H1 (cell line): Measurements from ENCODE around the gene FADS2. TPM values are rescaled to one million over a fixed set of nuclear protein-coding genes. Genes with fewer than 3 reads are reported as not detected.

ENCODE experiments used
- CTCF ChIA-PET: fragments of 300-600 bp; sonication (Branson Sonifier 250); formaldehyde crosslinking; loops from one replicate; lab custom pipeline; 2021; ENCODE audit not compliant: partially characterized antibody; lab: Charles Lee
- POLR2A ChIA-PET: fragments of 300-600 bp; sonication (Branson Sonifier 250); formaldehyde crosslinking; loops from one replicate; lab custom pipeline; 2021; ENCODE audit warnings: inconsistent platforms; ENCODE audit not compliant: partially characterized antibody; lab: Charles Lee
- DNase-seq, 2 experiments: peaks; one replicate each; pipeline versions ENCODE4 v3.0.0 to v3.0.0-alpha.2; 2010 to 2022; ENCODE audit warnings: low spot score in 2 of 2, low read depth in 1 of 2, mixed read lengths in 1 of 2
- FAIRE-seq: peaks from 2 replicates; lab custom pipeline; 2011; peaks lifted over from hg19 to GRCh38; lab: Jason Lieb, UNC
- H2AFZ ChIP-seq: 2 replicates; pipeline ENCODE4 v1.8.1; 2012; ENCODE audit warnings: low read length, inconsistent platforms
- H2AK5ac ChIP-seq: 2 replicates; pipeline ENCODE4 v1.6.1; 2013; ENCODE audit warnings: low read depth, low read length
- H2BK120ac ChIP-seq: replicated peaks from 2 replicates; pipeline ENCODE3; 2013; ENCODE audit warnings: low read depth, low read length, inconsistent platforms
- H2BK12ac ChIP-seq: 2 replicates; pipeline ENCODE4 v1.6.1; 2013; ENCODE audit warnings: low read depth, low read length
- H2BK15ac ChIP-seq: 2 replicates; pipeline ENCODE4 v1.6.1; 2013; ENCODE audit warnings: low read length
- H2BK20ac ChIP-seq: 2 replicates; pipeline ENCODE4 v1.6.1; 2013; ENCODE audit warnings: low read length
- H2BK5ac ChIP-seq: 2 replicates; pipeline ENCODE4 v1.6.1; 2013; ENCODE audit warnings: low read depth, low read length
- H3K14ac ChIP-seq: 2 replicates; pipeline ENCODE4 v1.6.1; 2013; ENCODE audit warnings: inconsistent platforms; ENCODE audit not compliant: insufficient read length
- H3K18ac ChIP-seq: 2 replicates; pipeline ENCODE4 v1.6.1; 2013; ENCODE audit warnings: low read length; ENCODE audit errors: extremely low read depth
- H3K23ac ChIP-seq: 2 replicates; pipeline ENCODE4 v1.6.1; 2013; ENCODE audit warnings: inconsistent platforms; ENCODE audit not compliant: insufficient read length
- H3K23me2 ChIP-seq: 2 replicates; pipeline ENCODE4 v1.6.1; 2013; ENCODE audit warnings: low read depth, low read length
- H3K27ac ChIP-seq: 2 replicates; pipeline ENCODE4 v1.6.1; 2011; ENCODE audit warnings: low read depth, low read length, inconsistent platforms
- H3K27me3 ChIP-seq, 4 experiments: replicated peaks in 1 of 4; 1 replicate in 1 of 4; 2 replicates in 3 of 4; pipeline versions ENCODE4 v1.6.1 to v1.8.1; 2011 to 2013; ENCODE audit warnings: low read length in 3 of 4, mild to moderate bottlenecking in 3 of 4, inconsistent platforms in 2 of 4, mixed read lengths in 2 of 4, moderate library complexity in 1 of 4; ENCODE audit not compliant: control insufficient read depth in 3 of 4, insufficient read depth in 3 of 4; ENCODE audit errors: extremely low read depth in 1 of 4
- H3K36me3 ChIP-seq, 4 experiments: 2 replicates each; pipeline versions ENCODE4 v1.6.1 to v1.8.1; 2011 to 2013; ENCODE audit warnings: mild to moderate bottlenecking in 4 of 4, low read length in 3 of 4, moderate library complexity in 2 of 4, control low read depth in 1 of 4, inconsistent platforms in 1 of 4; ENCODE audit not compliant: insufficient read depth in 4 of 4, control insufficient read depth in 2 of 4
- H3K4ac ChIP-seq: replicated peaks from 2 replicates; pipeline ENCODE3; 2013; ENCODE audit warnings: low read length, low read depth, mixed read lengths, inconsistent platforms; ENCODE audit not compliant: insufficient read length
- H3K4me1 ChIP-seq, 4 experiments: replicated peaks in 1 of 4; 1 replicate in 1 of 4; 2 replicates in 3 of 4; pipeline versions ENCODE4 v1.6.1 to v1.8.1; 2011 to 2013; ENCODE audit warnings: low read length in 3 of 4, inconsistent platforms in 2 of 4, mixed read lengths in 1 of 4; ENCODE audit not compliant: insufficient read depth in 4 of 4, control insufficient read depth in 3 of 4
- H3K4me2 ChIP-seq, 2 experiments: 2 replicates each; pipeline versions ENCODE4 v1.6.1 to v1.8.1; 2011 to 2013; ENCODE audit warnings: low read depth in 2 of 2, low read length in 2 of 2, control low read depth in 1 of 2, inconsistent platforms in 1 of 2, mild to moderate bottlenecking in 1 of 2; ENCODE audit not compliant: insufficient read depth in 1 of 2
- H3K4me3 ChIP-seq, 4 experiments: fragments of 200-600, 300-600 bp in 1 of 4; sonication (generic), shearing (Covaris generic), sonication (Bioruptor Twin) in 1 of 4; 2 replicates each; pipeline versions ENCODE4 v1.5.1 to v1.8.1; 2011 to 2016; ENCODE audit warnings: low read length in 4 of 4, low read depth in 3 of 4, control low read depth in 2 of 4, inconsistent platforms in 2 of 4, mild to moderate bottlenecking in 2 of 4, mixed read lengths in 1 of 4, moderate library complexity in 1 of 4; ENCODE audit not compliant: insufficient read depth in 2 of 4; ENCODE audit errors: extremely low read depth in 1 of 4
- H3K56ac ChIP-seq: replicated peaks from 2 replicates; pipeline ENCODE3; 2013; ENCODE audit warnings: low read depth, mild to moderate bottlenecking, mixed read lengths, low read length, inconsistent platforms; ENCODE audit not compliant: insufficient read length
- H3K79me1 ChIP-seq: 2 replicates; pipeline ENCODE4 v1.6.1; 2013; ENCODE audit warnings: low read depth, low read length, control low read depth
- H3K79me2 ChIP-seq, 2 experiments: 2 replicates each; pipeline versions ENCODE4 v1.6.1 to v1.8.1; 2012 to 2013; ENCODE audit warnings: low read length in 2 of 2, mild to moderate bottlenecking in 2 of 2, inconsistent platforms in 1 of 2; ENCODE audit not compliant: insufficient read depth in 2 of 2, control insufficient read depth in 1 of 2
- H3K9ac ChIP-seq, 4 experiments: replicated peaks in 1 of 4; 1 replicate in 1 of 4; 2 replicates in 3 of 4; pipeline versions ENCODE4 v1.6.1 to v1.8.1; 2011 to 2013; ENCODE audit warnings: low read depth in 3 of 4, low read length in 3 of 4, control low read depth in 2 of 4, mild to moderate bottlenecking in 2 of 4, moderate library complexity in 2 of 4, inconsistent platforms in 1 of 4; ENCODE audit errors: extremely low read depth in 1 of 4
- H3K9me3 ChIP-seq, 2 experiments: 2 replicates each; pipeline versions ENCODE4 v1.6.1 to v1.8.1; 2012 to 2013; ENCODE audit warnings: mild to moderate bottlenecking in 2 of 2, moderate library complexity in 2 of 2, control low read depth in 1 of 2, inconsistent platforms in 1 of 2, low read depth in 1 of 2, low read length in 1 of 2, mixed read lengths in 1 of 2; ENCODE audit not compliant: insufficient read depth in 2 of 2
- H4K20me1 ChIP-seq, 2 experiments: replicated peaks in 1 of 2; 2 replicates each; pipeline versions ENCODE3 to v1.8.1; 2011 to 2013; ENCODE audit warnings: inconsistent platforms in 2 of 2, low read length in 2 of 2, mild to moderate bottlenecking in 1 of 2; ENCODE audit not compliant: insufficient read depth in 2 of 2, control insufficient read depth in 1 of 2
- H4K5ac ChIP-seq: 2 replicates; pipeline ENCODE4 v1.6.1; 2013; ENCODE audit warnings: low read length, low read depth, mixed read lengths, inconsistent platforms; ENCODE audit not compliant: insufficient read length
- H4K8ac ChIP-seq: 2 replicates; pipeline ENCODE4 v1.8.0; 2013; ENCODE audit warnings: mild to moderate bottlenecking, moderate library complexity, low read length, inconsistent platforms; ENCODE audit not compliant: insufficient read depth; ENCODE audit errors: extremely low read depth
- H4K91ac ChIP-seq: replicated peaks from 2 replicates; pipeline ENCODE3; 2013; ENCODE audit warnings: low read length, mixed read lengths, inconsistent platforms; ENCODE audit not compliant: insufficient read length
- BACH1 ChIP-seq: IDR thresholded peaks from 2 replicates; pipeline ENCODE4 v1.6.1; 2012; ENCODE audit warnings: low read length, improper control_type of control experiment
- CREB1 ChIP-seq: IDR thresholded peaks from 2 replicates; pipeline ENCODE4 v1.6.1; 2012; ENCODE audit warnings: inconsistent platforms
- EGR1 ChIP-seq: IDR thresholded peaks from 2 replicates; pipeline ENCODE4 v1.6.1; 2011; ENCODE audit warnings: low read depth, low read length, borderline replicate concordance
- EP300 ChIP-seq, 2 experiments: IDR thresholded peaks; 1 replicate in 1 of 2; 2 replicates in 1 of 2; pipeline ENCODE4 v1.6.1; 2011 to 2012; ENCODE audit warnings: low read depth in 2 of 2, low read length in 2 of 2, mild to moderate bottlenecking in 2 of 2, borderline replicate concordance in 1 of 2, inconsistent platforms in 1 of 2, moderate library complexity in 1 of 2
- GTF2F1 ChIP-seq: IDR thresholded peaks from 2 replicates; pipeline ENCODE4 v1.6.1; 2012; ENCODE audit warnings: low read depth, low read length, improper control_type of control experiment, borderline replicate concordance
- HDAC2 ChIP-seq, 2 experiments: fragments of 300-600 bp in 1 of 2; sonication (generic) in 1 of 2; IDR thresholded peaks; 2 replicates each; pipeline ENCODE4 v1.6.1; 2011 to 2012; ENCODE audit warnings: low read depth in 2 of 2, low read length in 2 of 2, mild to moderate bottlenecking in 2 of 2, moderate library complexity in 2 of 2, borderline replicate concordance in 1 of 2, inconsistent platforms in 1 of 2
- NANOG ChIP-seq: IDR thresholded peaks from 2 replicates; pipeline ENCODE4 v1.6.1; 2011; ENCODE audit warnings: low read length, low read depth, mild to moderate bottlenecking, inconsistent platforms; ENCODE audit not compliant: insufficient read depth, poor library complexity, severe bottlenecking
- RAD21 ChIP-seq, 2 experiments: IDR thresholded peaks in 1 of 2; conservative IDR thresholded peaks in 1 of 2; 2 replicates each; pipeline ENCODE4 v1.6.1; 2011; ENCODE audit warnings: low read depth in 2 of 2, low read length in 2 of 2, improper control_type of control experiment in 1 of 2, inconsistent platforms in 1 of 2, mild to moderate bottlenecking in 1 of 2, moderate library complexity in 1 of 2
- RBBP5 ChIP-seq: IDR thresholded peaks from 2 replicates; pipeline ENCODE4 v1.7.1; 2012; ENCODE audit warnings: low read depth, mild to moderate bottlenecking, inconsistent platforms, low read length, moderate library complexity, borderline replicate concordance
- TAF7 ChIP-seq: optimal IDR thresholded peaks from 2 replicates; pipeline ENCODE3; 2011; ENCODE audit warnings: low read depth, mild to moderate bottlenecking, inconsistent platforms, low read length, moderate library complexity, borderline replicate concordance
- WGBS, 2 experiments: shearing (Covaris generic) in 1 of 2; methylation state at CpG; one replicate each; pipeline versions ENCODE4 v1.1.6 to v1.1.7; 2013 to 2015; ENCODE audit warnings: low lambda C conversion rate in 2 of 2, mixed read lengths in 2 of 2, inconsistent platforms in 1 of 2, low coverage in 1 of 2, missing lambda C conversion rate in 1 of 2; ENCODE audit not compliant: insufficient replicate concordance in 2 of 2, insufficient coverage in 1 of 2, insufficient read length in 1 of 2; ENCODE audit errors: extremely low coverage in 1 of 2, missing lambda C conversion rate in 1 of 2; 5-methylcytosine and 5-hydroxymethylcytosine counted together
- polyA plus RNA-seq, 7 experiments: library from polyadenylated mRNA; depleted of rRNA in 3 of 7; stranded (reverse) in 5 of 7; unstranded in 2 of 7; fragments of >200 nt in 5 of 7; fragments of 200-250 nt in 2 of 7; gene quantifications; 1 replicate in 5 of 7; 2 replicates in 1 of 7; 4 replicates in 1 of 7; pipeline versions ENCODE4 v1.2.1 to v1.2.3, GENCODE V29; 2011 to 2013; ENCODE audit warnings: missing spikeins in 2 of 7, mixed read lengths in 2 of 7
- total RNA-seq: library from RNA; stranded (reverse); fragmentation: NEBNext Ultra II Directional; extraction: Animal tissue kit (Norgen Biotek cat#: 25700); gene quantifications from 2 replicates; pipeline ENCODE4 v1.2.1, GENCODE V29; 2021

Gene FADS2
- total and polyA plus RNA-seq, 2 of the 8 experiments (the other 6 are each of a cell fraction or from before 2014, with no cell fraction given), result 499 to 701 TPM

GRCh38 chr11:61778920-61779650 lies 49.0 kb upstream of the FADS2 start:
- H4K20me1 ChIP-seq, result peaks cover 0 to 3% of the 10 kb centered on the region in 2 experiments
- DNase-seq (no peak), FAIRE-seq (no peak)
- no peak overlapping the region for H3K56ac ChIP-seq
- H3K14ac ChIP-seq, result no peak overlapping the region
- peaks cover 0 to 7% (median 5%) of the 10 kb centered on the region in 4 experiments; a peak in 6 of 7 replicates for H3K4me1 ChIP-seq
- H3K4me3 ChIP-seq, result no peak overlapping the region
- H3K4me2 ChIP-seq, result no peak overlapping the region
- H3K9ac ChIP-seq, result no peak overlapping the region
- H2BK120ac ChIP-seq, result no peak overlapping the region
- no peak overlapping the region for H2AFZ ChIP-seq
- no peak overlapping the region for H2BK15ac ChIP-seq
- no peaks in the 10 kb centered on the region for H3K79me2 ChIP-seq
- H3K9me3 ChIP-seq, result no peaks in the 10 kb centered on the region
- H4K5ac ChIP-seq, result no peak overlapping the region
- H3K36me3 ChIP-seq, result no peaks in the 10 kb centered on the region; a peak in 1 of 8 replicates
- no peak overlapping the region for H2BK5ac ChIP-seq
- no peaks in the 10 kb centered on the region; a peak in 1 of 7 replicates for H3K27me3 ChIP-seq
- ChIA-PET CTCF (interaction anchor here (0.5 to 7.2 kb wide), 9 partner anchors 8 to 63 kb away, joined by 4 to 48 read pairs (median 6); partner anchors contain the start of genes FEN1, MYRF and TMEM258), POLR2A (interaction anchor here (1.0 to 5.2 kb wide), 5 partner anchors 9 to 33 kb away, joined by 3 to 56 read pairs (median 5); partner anchors contain the start of genes FEN1 and TMEM258)
- H3K79me1 ChIP-seq, result no peaks in the 10 kb centered on the region
- H4K91ac ChIP-seq, result no peak overlapping the region
- no peak overlapping the region for H2BK20ac ChIP-seq
- H3K4ac ChIP-seq, result no peak overlapping the region
- no peak overlapping the region for H2BK12ac ChIP-seq
- 93% methylated on average over 16 of the region's 24 CpGs; no CpG with 5 or more reads in 1 of the 2 experiments for WGBS, 2 experiments
- H3K18ac ChIP-seq, result no peak overlapping the region
- H3K23me2 ChIP-seq, result no peaks in the 10 kb centered on the region
- H2AK5ac ChIP-seq, result no peak overlapping the region
- no peak overlapping the region for H3K23ac ChIP-seq
- no peak overlapping the region for H3K27ac ChIP-seq
- peak overlapping the region; percentile 8; the same call in 1 of the 2 replicates for H4K8ac ChIP-seq
- TF ChIP-seq HDAC2 (IDR thresholded peaks at IDR 0.05; ENCODE audit: borderline replicate concordance in 1 of 2, low read depth in 2 of 2, low read length in 2 of 2) (no peak), EGR1 (no peak), RAD21 (IDR thresholded peaks at IDR 0.05 in 1 of 2, conservative IDR thresholded peaks at IDR 0.05 in 1 of 2; ENCODE audit: low read depth in 2 of 2, low read length in 2 of 2) (no peak), BACH1 (no peak), GTF2F1 (no peak), NANOG (no peak), RBBP5 (no peak), TAF7 (no peak), EP300 (IDR thresholded peaks at IDR 0.05; ENCODE audit: borderline replicate concordance in 1 of 2, low read depth in 2 of 2, low read length in 2 of 2) (no peak), CREB1 (no peak)
